GM23338 (cell line): ENCODE results near the gene FLT3. TPM values are rescaled to one million over a fixed set of nuclear protein-coding genes. Genes with fewer than 3 reads are reported as not detected.
A peak's percentile ranks its signal among the peaks of the same experiment; 100 is the strongest.

Experiments
- ATAC-seq: fragments of 200-7000 bp; cut with Tn5 transposase; 3 replicates; pipeline ENCODE4 v1.9.1; 2020
- DNase-seq: peaks from one replicate; pipeline ENCODE4 v3.0.0-alpha.2; 2015; ENCODE audit warnings: low spot score
- H2AFZ ChIP-seq: fragments of 200-600 bp; sonication (generic); 2 replicates; pipeline ENCODE4 v1.8.0; 2016; ENCODE audit warnings: antibody characterized with exemption, mild to moderate bottlenecking, moderate library complexity
- H3F3A ChIP-seq: fragments of 200-600 bp; sonication (generic); replicated peaks from 2 replicates; pipeline ENCODE4 v1.8.0; 2017; ENCODE audit warnings: antibody characterized with exemption, mixed run types, low read depth
- H3K27ac ChIP-seq: fragments of 200-600 bp; sonication (generic); 2 replicates; pipeline ENCODE4 v1.6.1; 2016; ENCODE audit warnings: low read depth
- H3K27me3 ChIP-seq: fragments of 200-600 bp; sonication (generic); 2 replicates; pipeline ENCODE4 v1.8.0; 2016; ENCODE audit warnings: mild to moderate bottlenecking, mixed run types, moderate library complexity; ENCODE audit not compliant: insufficient read depth
- H3K36me3 ChIP-seq: fragments of 200-600 bp; sonication (generic); 2 replicates; pipeline ENCODE4 v1.8.0; 2016; ENCODE audit warnings: mild to moderate bottlenecking; ENCODE audit not compliant: insufficient read depth
- H3K4me1 ChIP-seq: fragments of 200-600 bp; sonication (generic); 2 replicates; pipeline ENCODE4 v1.8.0; 2016; ENCODE audit warnings: mild to moderate bottlenecking, moderate library complexity; ENCODE audit not compliant: insufficient read depth
- H3K4me2 ChIP-seq: fragments of 200-600 bp; sonication (generic); 2 replicates; pipeline ENCODE4 v1.7.1; 2017; ENCODE audit warnings: mixed run types
- H3K4me3 ChIP-seq: fragments of 200-600 bp; sonication (generic); 2 replicates; pipeline ENCODE4 v1.6.1; 2016; ENCODE audit warnings: mixed run types
- H3K79me2 ChIP-seq: fragments of 200-600 bp; sonication (generic); replicated peaks from 2 replicates; pipeline ENCODE4 v1.8.0; 2017; ENCODE audit warnings: mild to moderate bottlenecking; ENCODE audit not compliant: insufficient read depth
- H3K9me2 ChIP-seq: fragments of 200-600 bp; sonication (generic); 2 replicates; pipeline ENCODE4 v1.8.0; 2017; ENCODE audit not compliant: insufficient read depth
- H4K20me1 ChIP-seq: fragments of 200-600 bp; sonication (generic); replicated peaks from 2 replicates; pipeline ENCODE4 v1.8.0; 2017; ENCODE audit warnings: mild to moderate bottlenecking; ENCODE audit not compliant: insufficient read depth
- H3K27ac Mint-ChIP-seq: 2 replicates; pipeline ENCODE4 v1.8.0; 2020; ENCODE audit warnings: inconsistent platforms, mild to moderate bottlenecking, moderate library complexity, mixed read lengths
- H3K27me3 Mint-ChIP-seq: 3 replicates; pipeline ENCODE4 v1.8.0; 2022; ENCODE audit warnings: low read depth, mild to moderate bottlenecking, moderate library complexity, mixed read lengths, inconsistent platforms; ENCODE audit not compliant: insufficient read depth, poor library complexity
- H3K36me3 Mint-ChIP-seq: 3 replicates; pipeline ENCODE4 v1.8.0; 2021; ENCODE audit warnings: low read depth, mild to moderate bottlenecking, inconsistent platforms, moderate library complexity, mixed read lengths
- H3K4me1 Mint-ChIP-seq: 3 replicates; pipeline ENCODE4 v1.8.0; 2020; ENCODE audit warnings: mild to moderate bottlenecking, inconsistent platforms, mixed read lengths
- H3K4me3 Mint-ChIP-seq: 3 replicates; pipeline ENCODE4 v1.8.0; 2021; ENCODE audit warnings: moderate library complexity, mild to moderate bottlenecking, inconsistent platforms, mixed read lengths
- H3K9me3 Mint-ChIP-seq: 3 replicates; pipeline ENCODE4 v1.8.0; 2020; ENCODE audit warnings: moderate library complexity, mild to moderate bottlenecking, inconsistent platforms, mixed read lengths
- CREB1 ChIP-seq: fragments of 250-450 bp; sonication (Bioruptor Pico); IDR thresholded peaks from 2 replicates; pipeline ENCODE4 v1.5.0; 2020; ENCODE audit warnings: low read depth, mild to moderate bottlenecking, moderate library complexity
- ETS1 ChIP-seq: IDR thresholded peaks from 2 replicates; pipeline ENCODE4 v1.6.1; 2016; ENCODE audit warnings: antibody characterized with exemption
- EZH2 ChIP-seq: fragments of 200-600 bp; sonication (generic); IDR thresholded peaks from one replicate; pipeline ENCODE4 v1.8.0; 2017; ENCODE audit warnings: antibody characterized with exemption, mild to moderate bottlenecking, low read depth; ENCODE audit not compliant: unreplicated experiment
- EZH2phosphoT487 ChIP-seq: fragments of 200-600 bp; sonication (generic); IDR thresholded peaks from one replicate; pipeline ENCODE4 v1.8.1; 2018; ENCODE audit warnings: antibody characterized with exemption; ENCODE audit not compliant: unreplicated experiment
- JUNB ChIP-seq: IDR thresholded peaks from one replicate; pipeline ENCODE4 v1.6.1; 2016; ENCODE audit warnings: antibody characterized with exemption; ENCODE audit not compliant: unreplicated experiment
- polyA plus RNA-seq: library from polyadenylated mRNA; unstranded; fragments of >200 nt; fragmentation: Nextera tagmentation; extraction: Ambion mirVana; gene quantifications from 2 replicates; pipeline ENCODE4 v1.2.1, GENCODE V29; 2016
- small RNA-seq: library from RNA; depleted of rRNA; stranded (forward); fragments of <200 nt; gene quantifications from one replicate; pipeline ENCODE3, GENCODE V24; 2014; ENCODE audit warnings: low replicate concordance
- total RNA-seq: library from RNA; depleted of rRNA; stranded (reverse); fragments of >200 nt; shearing (Covaris generic); gene quantifications from 2 replicates; pipeline ENCODE4 v1.2.3, GENCODE V29; 2014; rRNA removed
- TF ChIP-seq, protein P1 (sequence below), 2 experiments: fragments of 200-600 bp in 1 of 2; sonication (generic) in 1 of 2; conservative IDR thresholded peaks; 2 replicates each; pipeline versions ENCODE4 v1.5.1 to v1.6.1; 2016 to 2017; ENCODE audit warnings: antibody characterized with exemption in 2 of 2, low read depth in 2 of 2, mild to moderate bottlenecking in 2 of 2, moderate library complexity in 1 of 2

The FLT3 gene
- total and polyA plus RNA-seq, 2 experiments from 2014 or later, result 0.17 to 0.44 TPM

- Histone ChIP-seq H3K4me2 (peak overlapping the region; percentile 88), H3F3A (peaks cover 10% of the 10 kb centered on the region), H4K20me1 (peaks cover 32% of the 10 kb centered on the region), H3K27me3 (peaks cover 99% of the 10 kb centered on the region), H2AFZ (peak overlapping the region; percentile 91), H3K4me3 (peak overlapping the region; percentile 65), H3K9me2 (0 out of 2 replicates have a peak, but pooled peaks cover 2% of the 10 kb centered on the region), H3K36me3 (no peaks in the 10 kb centered on the region), H3K79me2 (no peaks in the 10 kb centered on the region), H3K4me1 (peaks cover 7% of the 10 kb centered on the region), H3K27ac (no peak overlapping the region)
- Mint-ChIP-seq H3K4me3 (peak overlapping the region; percentile 72), H3K27me3 (peaks cover 81% of the 10 kb centered on the region), H3K4me1 (peaks cover 7% of the 10 kb centered on the region; the same call in 2 of the 3 replicates), H3K27ac (no peak overlapping the region), H3K9me3 (no peaks in the 10 kb centered on the region; the same call in 2 of the 3 replicates), H3K36me3 (no peaks in the 10 kb centered on the region)
- ATAC-seq (peak; percentile 96), DNase-seq (peak; percentile 92)
- TF ChIP-seq EZH2phosphoT487 (peak; percentile 89), JUNB (no peak), EZH2 (peak; percentile 96), ETS1 (no peak), CREB1 (CRISPR knock-in tag) (0 out of 2 replicates have a peak, but pooled peaks have one; percentile 32)
- TF ChIP-seq, protein P1, sequence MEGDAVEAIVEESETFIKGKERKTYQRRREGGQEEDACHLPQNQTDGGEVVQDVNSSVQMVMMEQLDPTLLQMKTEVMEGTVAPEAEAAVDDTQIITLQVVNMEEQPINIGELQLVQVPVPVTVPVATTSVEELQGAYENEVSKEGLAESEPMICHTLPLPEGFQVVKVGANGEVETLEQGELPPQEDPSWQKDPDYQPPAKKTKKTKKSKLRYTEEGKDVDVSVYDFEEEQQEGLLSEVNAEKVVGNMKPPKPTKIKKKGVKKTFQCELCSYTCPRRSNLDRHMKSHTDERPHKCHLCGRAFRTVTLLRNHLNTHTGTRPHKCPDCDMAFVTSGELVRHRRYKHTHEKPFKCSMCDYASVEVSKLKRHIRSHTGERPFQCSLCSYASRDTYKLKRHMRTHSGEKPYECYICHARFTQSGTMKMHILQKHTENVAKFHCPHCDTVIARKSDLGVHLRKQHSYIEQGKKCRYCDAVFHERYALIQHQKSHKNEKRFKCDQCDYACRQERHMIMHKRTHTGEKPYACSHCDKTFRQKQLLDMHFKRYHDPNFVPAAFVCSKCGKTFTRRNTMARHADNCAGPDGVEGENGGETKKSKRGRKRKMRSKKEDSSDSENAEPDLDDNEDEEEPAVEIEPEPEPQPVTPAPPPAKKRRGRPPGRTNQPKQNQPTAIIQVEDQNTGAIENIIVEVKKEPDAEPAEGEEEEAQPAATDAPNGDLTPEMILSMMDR (conservative IDR thresholded peaks at IDR 0.05; ENCODE audit: low read depth in 2 of 2), result peak; percentile 68 to 88
Measured at GRCh38 chr13:27953676-27954405, 146.5 kb downstream of the FLT3 start.

Small RNA genes lying within 50 kb of the gene (small RNA-seq; reads per million reads assigned to genes)
- gene RN7SL272P, result not detected

Other genes with a start within 250 kb of the FLT3 start
- not detected in 2 replicates for gene PDX1, start 180.6 kb downstream of the FLT3 start, total RNA-seq
- gene PDX1, start 180.6 kb downstream of the FLT3 start, polyA plus RNA-seq, result not detected in 2 replicates
- not detected in 2 replicates for gene CDX2, start 131.3 kb downstream of the FLT3 start, total RNA-seq
- gene CDX2, start 131.3 kb downstream of the FLT3 start, polyA plus RNA-seq, result 0.12 TPM in 1 of 2 replicates, not detected in the other
- not detected in 2 replicates for gene URAD, start 111.9 kb downstream of the FLT3 start, total RNA-seq
- gene URAD, start 111.9 kb downstream of the FLT3 start, polyA plus RNA-seq, result not detected in 2 replicates
- gene PAN3, start 38.0 kb upstream of the FLT3 start, total RNA-seq, result 52.5 and 58.2 TPM in 2 replicates
- gene PAN3, start 38.0 kb upstream of the FLT3 start, polyA plus RNA-seq, result 20.6 and 27.4 TPM in 2 replicates